Stimulated activated effector memory CD8-positive, alpha-beta T cell treated with anti-CD3 and anti-CD28 coated beads, Interleukin-12 subunit alpha, Interleukin-12 subunit beta, amount 100 ng/mL, for 72 hours (primary cell): ENCODE data around the gene FAM111A.

Source experiments
- ATAC-seq: fragments of 150-1000 bp; cut with Tn5 transposase; 2 replicates; pipeline ENCODE4 v1.10.0; 2021
- DNase-seq, 2 donors: peaks; one replicate each; pipeline ENCODE4 v3.0.0; 2021 to 2022; ENCODE audit warnings: low spot score in 2 of 2
- H3K27ac Mint-ChIP-seq: one replicate; pipeline ENCODE4 v1.8.0; 2022; ENCODE audit warnings: mild to moderate bottlenecking, mixed read lengths
- H3K36me3 Mint-ChIP-seq: one replicate; pipeline ENCODE4 v1.8.0; 2022; ENCODE audit warnings: mild to moderate bottlenecking, mixed read lengths
- H3K4me1 Mint-ChIP-seq: one replicate; pipeline ENCODE4 v1.8.0; 2022; ENCODE audit warnings: mixed read lengths
- H3K4me3 Mint-ChIP-seq: one replicate; pipeline ENCODE4 v1.8.0; 2022; ENCODE audit warnings: mild to moderate bottlenecking, mixed read lengths
- H3K9me3 Mint-ChIP-seq: one replicate; pipeline ENCODE4 v1.8.0; 2022; ENCODE audit warnings: mixed read lengths

FAM111A gene

GRCh38 chr11:59181746-59182456, 39.2 kb downstream of the FAM111A start:
- no peak for ATAC-seq
- H3K4me3 Mint-ChIP-seq: no peak overlapping the region
- no peak for DNase-seq
- peaks cover 5% of the 10 kb centered on the region for H3K36me3 Mint-ChIP-seq
- no peaks in the 10 kb centered on the region for H3K9me3 Mint-ChIP-seq
- H3K4me1 Mint-ChIP-seq: peaks cover 5% of the 10 kb centered on the region
- no peak overlapping the region for H3K27ac Mint-ChIP-seq

GRCh38 chr11:59182457-59183151, 39.9 kb downstream of the FAM111A start:
- no peak for DNase-seq
- no peaks in the 10 kb centered on the region for H3K9me3 Mint-ChIP-seq
- peak; percentile 14 for ATAC-seq
- no peak overlapping the region for H3K4me3 Mint-ChIP-seq
- peaks cover 5% of the 10 kb centered on the region for H3K36me3 Mint-ChIP-seq
- no peak overlapping the region for H3K27ac Mint-ChIP-seq
- peaks cover 5% of the 10 kb centered on the region for H3K4me1 Mint-ChIP-seq

GRCh38 chr11:59183771-59184170, 41.1 kb downstream of the FAM111A start:
- DNase-seq (no peak), ATAC-seq (no peak)
- Mint-ChIP-seq H3K9me3 (no peaks in the 10 kb centered on the region), H3K4me1 (peaks cover 5% of the 10 kb centered on the region), H3K36me3 (peaks cover 1% of the 10 kb centered on the region), H3K27ac (no peak overlapping the region), H3K4me3 (no peak overlapping the region)

GRCh38 chr11:59184691-59185339, 42.2 kb downstream of the FAM111A start:
- ATAC-seq (no peak), DNase-seq (no peak)
- Mint-ChIP-seq H3K36me3 (no peaks in the 10 kb centered on the region), H3K9me3 (no peaks in the 10 kb centered on the region), H3K4me3 (no peak overlapping the region), H3K27ac (no peak overlapping the region), H3K4me1 (peaks cover 5% of the 10 kb centered on the region)

GRCh38 chr11:59185386-59185945, 42.8 kb downstream of the FAM111A start:
- Mint-ChIP-seq H3K27ac (no peak overlapping the region), H3K4me1 (peaks cover 5% of the 10 kb centered on the region), H3K36me3 (no peaks in the 10 kb centered on the region), H3K9me3 (no peaks in the 10 kb centered on the region), H3K4me3 (no peak overlapping the region)
- DNase-seq (no peak), ATAC-seq (no peak)

- Mint-ChIP-seq H3K27ac (no peak overlapping the region), H3K4me3 (no peak overlapping the region), H3K36me3 (no peaks in the 10 kb centered on the region), H3K4me1 (peaks cover 5% of the 10 kb centered on the region), H3K9me3 (no peaks in the 10 kb centered on the region)
- ATAC-seq (peak; percentile 77), DNase-seq (peak; percentile 41 to 72)
Measured at GRCh38 chr11:59186130-59186594, 43.5 kb downstream of the FAM111A start.

GRCh38 chr11:59187035-59187434, 44.4 kb downstream of the FAM111A start:
- DNase-seq (no peak), ATAC-seq (no peak)
- no peaks in the 10 kb centered on the region for H3K36me3 Mint-ChIP-seq
- peaks cover 5% of the 10 kb centered on the region for H3K4me1 Mint-ChIP-seq
- H3K27ac Mint-ChIP-seq: no peak overlapping the region
- no peak overlapping the region for H3K4me3 Mint-ChIP-seq
- no peaks in the 10 kb centered on the region for H3K9me3 Mint-ChIP-seq

- DNase-seq: no peak
- no peak for ATAC-seq
- H3K27ac Mint-ChIP-seq: no peak overlapping the region
- no peaks in the 10 kb centered on the region for H3K9me3 Mint-ChIP-seq
- H3K4me1 Mint-ChIP-seq: peaks cover 5% of the 10 kb centered on the region
- no peaks in the 10 kb centered on the region for H3K36me3 Mint-ChIP-seq
- no peak overlapping the region for H3K4me3 Mint-ChIP-seq
Measured at GRCh38 chr11:59187587-59187986, 44.9 kb downstream of the FAM111A start.

- Mint-ChIP-seq H3K27ac (no peak overlapping the region), H3K4me3 (no peak overlapping the region), H3K4me1 (peaks cover 5% of the 10 kb centered on the region), H3K36me3 (no peaks in the 10 kb centered on the region), H3K9me3 (no peaks in the 10 kb centered on the region)
- ATAC-seq (no peak), DNase-seq (no peak)
Measured at GRCh38 chr11:59188954-59189353, 46.3 kb downstream of the FAM111A start.

- no peak for DNase-seq
- no peak for ATAC-seq
- H3K9me3 Mint-ChIP-seq: no peaks in the 10 kb centered on the region
- H3K4me1 Mint-ChIP-seq: peaks cover 5% of the 10 kb centered on the region
- no peaks in the 10 kb centered on the region for H3K36me3 Mint-ChIP-seq
- no peak overlapping the region for H3K4me3 Mint-ChIP-seq
- no peak overlapping the region for H3K27ac Mint-ChIP-seq
Measured at GRCh38 chr11:59189986-59190385, 47.3 kb downstream of the FAM111A start.

- Mint-ChIP-seq H3K9me3 (no peaks in the 10 kb centered on the region), H3K4me1 (peaks cover 3% of the 10 kb centered on the region), H3K4me3 (no peak overlapping the region), H3K27ac (peak overlapping the region; percentile 24), H3K36me3 (no peaks in the 10 kb centered on the region)
- DNase-seq (no peak), ATAC-seq (no peak)
Measured at GRCh38 chr11:59191095-59191494, 48.4 kb downstream of the FAM111A start.

- H3K27ac Mint-ChIP-seq: no peak overlapping the region
- no peaks in the 10 kb centered on the region for H3K36me3 Mint-ChIP-seq
- no peak overlapping the region for H3K4me3 Mint-ChIP-seq
- no peaks in the 10 kb centered on the region for H3K9me3 Mint-ChIP-seq
- no peak for ATAC-seq
- no peaks in the 10 kb centered on the region for H3K4me1 Mint-ChIP-seq
- no peak for DNase-seq
Measured at GRCh38 chr11:59191890-59192289, 49.2 kb downstream of the FAM111A start.

GRCh38 chr11:59192446-59193020, 49.9 kb downstream of the FAM111A start:
- ATAC-seq (no peak), DNase-seq (no peak)
- Mint-ChIP-seq H3K27ac (no peak overlapping the region), H3K36me3 (no peaks in the 10 kb centered on the region), H3K4me1 (no peaks in the 10 kb centered on the region), H3K4me3 (no peak overlapping the region), H3K9me3 (no peaks in the 10 kb centered on the region)

GRCh38 chr11:59193587-59194130, 51.0 kb downstream of the FAM111A start:
- DNase-seq: no peak
- H3K4me1 Mint-ChIP-seq: no peaks in the 10 kb centered on the region
- H3K4me3 Mint-ChIP-seq: no peak overlapping the region
- H3K9me3 Mint-ChIP-seq: no peaks in the 10 kb centered on the region
- no peak for ATAC-seq
- H3K27ac Mint-ChIP-seq: no peak overlapping the region
- no peaks in the 10 kb centered on the region for H3K36me3 Mint-ChIP-seq

GRCh38 chr11:59195586-59195985, 52.9 kb downstream of the FAM111A start:
- no peak for ATAC-seq

More at GRCh38 chr11:59195586-59195985, 52.9 kb downstream of the FAM111A start:
- DNase-seq: no peak
- Mint-ChIP-seq H3K27ac (no peak overlapping the region), H3K4me3 (no peak overlapping the region), H3K4me1 (peaks cover 8% of the 10 kb centered on the region), H3K36me3 (no peaks in the 10 kb centered on the region), H3K9me3 (no peaks in the 10 kb centered on the region)
